GM18858 (cell line): ENCODE results near the gene ETFA.

Experiments used
- ATAC-seq: cut with Tn5 transposase; IDR thresholded peaks from one replicate; pipeline ENCODE4 v1.9.1; 2021; ENCODE audit not compliant: unreplicated experiment

ETFA gene

DNA sequence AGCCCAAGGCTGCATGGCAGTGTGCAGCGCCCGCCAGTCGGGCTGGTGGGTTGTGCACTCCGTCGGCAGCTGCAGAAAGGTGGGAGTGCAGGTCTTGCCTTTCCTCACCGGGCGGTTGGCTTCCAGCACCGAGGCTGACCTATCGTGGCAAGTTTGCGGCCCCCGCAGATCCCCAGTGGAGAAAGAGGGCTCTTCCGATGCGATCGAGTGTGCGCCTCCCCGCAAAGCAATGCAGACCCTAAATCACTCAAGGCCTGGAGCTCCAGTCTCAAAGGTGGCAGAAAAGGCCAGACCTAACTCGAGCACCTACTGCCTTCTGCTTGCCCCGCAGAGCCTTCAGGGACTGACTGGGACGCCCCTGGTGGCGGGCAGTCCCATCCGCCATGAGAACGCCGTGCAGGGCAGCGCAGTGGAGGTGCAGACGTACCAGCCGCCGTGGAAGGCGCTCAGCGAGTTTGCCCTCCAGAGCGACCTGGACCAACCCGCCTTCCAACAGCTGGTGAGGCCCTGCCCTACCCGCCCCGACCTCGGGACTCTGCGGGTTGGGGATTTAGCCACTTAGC lies 29.6 kb upstream of the ETFA start:
- ATAC-seq: no peak

DNA sequence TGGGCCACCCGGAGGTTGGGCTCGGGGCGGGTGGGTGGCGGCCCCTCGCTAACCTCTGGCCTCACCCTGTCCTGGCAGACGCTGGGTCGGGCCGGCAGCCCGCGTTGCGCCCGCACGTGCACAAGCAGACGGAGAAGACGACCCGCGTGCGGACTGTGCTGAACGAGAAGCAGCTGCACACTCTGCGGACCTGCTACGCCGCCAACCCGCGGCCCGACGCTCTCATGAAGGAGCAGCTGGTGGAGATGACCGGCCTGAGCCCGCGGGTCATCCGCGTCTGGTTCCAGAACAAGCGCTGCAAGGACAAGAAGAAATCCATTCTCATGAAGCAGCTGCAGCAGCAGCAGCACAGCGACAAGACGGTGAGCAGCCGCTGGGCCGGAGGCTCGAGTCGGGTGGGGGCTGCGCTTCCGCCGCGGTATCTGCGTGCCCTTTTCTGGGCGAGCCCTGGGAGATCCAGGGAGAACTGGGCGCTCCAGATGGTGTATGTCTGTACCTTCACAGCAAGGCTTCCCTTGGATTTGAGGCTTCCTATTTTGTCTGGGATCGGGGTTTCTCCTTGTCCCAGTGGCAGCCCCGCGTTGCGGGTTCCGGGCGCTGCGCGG lies 29.0 kb upstream of the ETFA start:
- ATAC-seq: no peak

DNA sequence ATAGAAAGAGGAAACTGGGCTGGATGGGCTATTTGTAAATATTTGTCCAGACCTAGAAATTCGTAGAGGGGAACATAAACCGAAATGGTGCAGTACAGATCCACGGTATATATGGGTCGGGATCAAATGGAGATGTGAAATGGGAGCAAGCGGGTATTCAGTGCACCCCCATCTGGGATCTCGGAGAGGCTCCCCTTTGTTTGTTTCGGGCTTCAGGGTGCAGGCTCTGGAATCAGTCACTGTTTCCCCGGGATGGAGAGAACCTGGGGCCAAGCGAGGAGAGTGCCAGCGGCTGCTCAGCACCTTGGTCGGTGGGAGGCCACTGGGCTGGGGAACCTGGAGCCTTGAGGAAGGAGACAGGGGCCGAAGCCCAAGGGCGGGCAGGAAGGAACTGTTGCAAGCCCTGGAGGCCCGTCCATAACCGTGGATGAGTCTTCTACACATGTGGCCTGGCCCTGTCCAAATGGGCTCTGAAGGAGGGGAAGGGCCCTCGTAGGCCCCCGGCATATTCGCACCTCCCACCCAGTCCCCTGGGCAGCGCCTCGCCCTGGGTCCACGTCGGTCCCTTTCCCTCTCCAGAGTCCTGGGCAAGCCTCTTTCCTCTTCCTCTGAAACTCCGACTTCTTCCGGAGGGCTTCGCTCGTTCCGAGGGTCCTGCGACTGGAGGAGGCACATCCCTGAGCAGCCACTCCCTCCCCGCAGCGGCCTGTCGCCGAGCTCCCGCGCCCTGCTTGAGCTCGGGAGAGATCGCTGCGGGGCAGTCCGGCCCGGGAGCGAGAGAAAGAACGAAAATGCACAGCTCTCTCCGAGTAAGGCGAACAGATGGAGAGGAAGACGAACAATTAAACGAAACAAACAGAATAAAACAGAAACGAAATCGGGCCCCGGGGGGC lies 28.3 kb upstream of the ETFA start:
- no peak for ATAC-seq

DNA sequence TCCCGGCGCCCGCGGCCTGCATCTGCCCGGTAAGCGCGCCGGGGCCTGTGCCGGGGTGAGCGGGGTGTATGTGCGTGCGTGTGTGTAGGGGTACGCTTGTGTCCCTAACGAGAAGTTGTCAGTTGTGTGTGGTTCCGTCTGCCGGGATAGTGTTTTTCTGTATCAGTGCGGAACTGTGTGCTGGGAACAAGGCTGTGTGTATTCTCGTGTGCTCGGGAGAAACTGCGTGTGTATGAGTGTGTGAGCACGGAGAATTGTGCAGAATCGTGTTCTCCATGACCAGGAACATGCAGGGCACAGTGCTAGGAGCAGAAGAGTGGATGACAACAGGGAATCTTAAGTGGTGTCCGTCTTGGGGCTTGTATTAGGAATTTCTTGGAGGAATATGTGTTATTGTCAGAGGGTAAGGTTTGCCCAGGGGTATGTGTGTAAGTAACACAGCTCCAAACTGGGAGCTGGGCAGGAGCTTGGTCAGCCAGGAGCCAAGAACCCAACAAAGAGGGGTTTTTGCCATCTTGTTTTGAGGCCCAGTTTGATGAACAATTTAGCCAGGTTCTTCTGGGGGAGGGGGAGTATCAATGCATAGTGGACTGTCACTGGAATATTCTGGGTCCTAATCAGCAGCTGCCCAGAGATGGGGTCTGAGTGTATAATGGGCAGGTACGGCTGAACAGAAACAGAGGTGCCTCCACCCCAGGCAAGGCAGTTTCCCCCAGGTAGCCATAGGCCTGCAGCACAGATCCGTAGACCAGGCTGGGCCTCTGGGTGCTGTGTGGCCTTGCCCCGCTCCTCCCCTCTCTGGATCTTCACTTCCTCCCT lies 27.4 kb upstream of the ETFA start:
- ATAC-seq: no peak

DNA sequence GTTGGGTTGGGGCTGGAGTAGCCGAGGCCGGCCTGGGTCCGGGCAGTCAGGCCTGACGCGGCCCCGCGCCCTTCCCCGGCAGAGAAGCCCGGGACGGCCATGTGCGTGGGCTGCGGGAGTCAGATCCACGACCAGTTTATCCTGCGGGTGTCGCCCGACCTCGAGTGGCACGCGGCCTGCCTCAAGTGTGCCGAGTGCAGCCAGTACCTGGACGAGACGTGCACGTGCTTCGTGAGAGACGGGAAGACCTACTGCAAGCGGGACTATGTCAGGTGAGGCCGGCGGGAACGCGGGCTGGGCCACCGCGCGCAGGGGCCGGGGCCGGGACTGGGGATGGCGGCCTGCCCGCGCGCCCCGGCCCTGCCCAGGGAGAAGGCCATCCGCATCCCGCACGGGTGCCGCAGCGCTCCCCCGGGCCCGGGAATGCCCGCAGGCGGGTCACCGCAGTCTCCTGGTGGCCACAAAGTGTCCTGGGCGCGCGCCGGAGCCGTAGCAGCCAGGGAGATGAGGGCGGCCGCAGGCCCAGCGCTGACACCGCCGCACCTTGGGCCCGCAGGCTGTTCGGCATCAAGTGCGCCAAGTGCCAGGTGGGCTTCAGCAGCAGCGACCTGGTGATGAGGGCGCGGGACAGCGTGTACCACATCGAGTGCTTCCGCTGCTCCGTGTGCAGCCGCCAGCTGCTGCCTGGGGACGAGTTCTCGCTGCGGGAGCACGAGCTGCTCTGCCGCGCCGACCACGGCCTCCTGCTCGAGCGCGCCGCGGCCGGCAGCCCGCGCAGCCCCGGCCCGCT lies 26.6 kb upstream of the ETFA start:
- no peak for ATAC-seq

DNA sequence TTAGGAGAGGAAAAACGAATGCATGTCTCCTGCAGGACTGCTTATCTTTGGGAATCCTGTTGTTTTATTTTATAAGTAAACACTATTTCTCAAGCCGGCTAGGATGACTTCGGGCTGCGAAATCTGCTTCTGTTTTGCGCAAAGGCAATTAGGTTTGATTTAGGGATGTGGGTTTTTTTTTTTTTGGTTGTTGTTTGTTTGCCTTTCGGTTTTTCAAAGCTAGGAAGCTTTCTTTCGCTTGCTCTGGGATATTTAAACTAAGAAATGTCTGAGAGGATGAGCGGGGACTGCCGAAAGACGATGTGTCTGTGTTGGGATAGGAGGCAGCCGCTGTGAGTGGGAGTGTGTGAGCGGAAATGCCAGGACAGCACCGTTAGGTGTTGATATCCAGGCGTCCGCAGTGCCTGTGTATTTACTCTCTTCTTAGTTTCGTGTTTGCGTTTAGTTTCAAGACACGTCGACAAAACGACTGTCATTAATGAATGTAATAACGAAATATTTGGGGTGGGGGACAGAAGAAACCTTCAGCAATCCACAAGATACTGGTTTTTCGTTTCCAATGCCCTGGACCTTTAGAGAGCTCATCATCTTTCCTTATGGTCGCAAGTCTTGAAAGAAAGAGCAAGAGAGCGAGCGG lies 25.9 kb upstream of the ETFA start:
- no peak for ATAC-seq

DNA sequence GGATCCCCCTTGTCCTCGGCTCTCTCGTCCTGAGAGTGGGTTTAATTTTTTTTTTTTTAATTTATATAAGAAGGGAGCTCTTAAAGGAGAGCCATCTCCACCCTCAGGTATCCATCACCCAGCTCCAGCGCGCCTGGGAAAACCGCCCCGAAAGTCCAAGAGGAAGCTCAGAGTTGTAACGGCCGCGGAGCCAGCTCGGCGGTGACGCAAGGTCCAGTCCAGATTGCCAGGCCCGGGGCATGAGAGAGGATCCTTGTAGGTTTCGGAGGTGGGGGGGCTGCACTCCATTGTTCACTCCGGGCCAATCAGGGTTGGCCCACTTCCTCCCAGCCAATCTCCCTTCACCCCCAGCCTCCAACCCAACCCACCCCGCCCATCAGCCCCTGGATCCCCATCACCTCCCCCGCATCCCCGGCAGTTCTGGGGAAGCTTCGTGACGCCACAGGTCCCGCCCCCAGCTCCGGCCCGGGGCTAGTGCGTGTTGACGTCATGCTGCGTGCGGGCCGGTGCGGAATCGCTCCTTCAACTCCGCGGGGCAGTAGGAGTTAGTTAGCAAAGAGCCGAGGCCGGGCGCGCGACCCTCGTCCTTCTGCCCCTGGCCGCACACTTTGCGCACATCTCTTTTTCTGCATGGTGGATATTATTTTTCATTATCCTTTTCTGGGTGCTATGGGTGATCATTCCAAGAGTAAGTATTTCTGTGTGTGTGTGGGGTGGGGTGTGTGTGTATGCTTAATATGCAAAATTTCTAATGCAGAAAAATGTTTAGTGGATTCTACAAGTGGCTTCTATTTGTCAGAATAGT lies 25.2 kb upstream of the ETFA start, which contains the start of gene ISL2:
TSS of gene ISL2 (plus strand) at position 520 of the 805 bp plus-strand sequence. CDS start at position 631, 111 bp downstream.
- no peak for ATAC-seq

DNA sequence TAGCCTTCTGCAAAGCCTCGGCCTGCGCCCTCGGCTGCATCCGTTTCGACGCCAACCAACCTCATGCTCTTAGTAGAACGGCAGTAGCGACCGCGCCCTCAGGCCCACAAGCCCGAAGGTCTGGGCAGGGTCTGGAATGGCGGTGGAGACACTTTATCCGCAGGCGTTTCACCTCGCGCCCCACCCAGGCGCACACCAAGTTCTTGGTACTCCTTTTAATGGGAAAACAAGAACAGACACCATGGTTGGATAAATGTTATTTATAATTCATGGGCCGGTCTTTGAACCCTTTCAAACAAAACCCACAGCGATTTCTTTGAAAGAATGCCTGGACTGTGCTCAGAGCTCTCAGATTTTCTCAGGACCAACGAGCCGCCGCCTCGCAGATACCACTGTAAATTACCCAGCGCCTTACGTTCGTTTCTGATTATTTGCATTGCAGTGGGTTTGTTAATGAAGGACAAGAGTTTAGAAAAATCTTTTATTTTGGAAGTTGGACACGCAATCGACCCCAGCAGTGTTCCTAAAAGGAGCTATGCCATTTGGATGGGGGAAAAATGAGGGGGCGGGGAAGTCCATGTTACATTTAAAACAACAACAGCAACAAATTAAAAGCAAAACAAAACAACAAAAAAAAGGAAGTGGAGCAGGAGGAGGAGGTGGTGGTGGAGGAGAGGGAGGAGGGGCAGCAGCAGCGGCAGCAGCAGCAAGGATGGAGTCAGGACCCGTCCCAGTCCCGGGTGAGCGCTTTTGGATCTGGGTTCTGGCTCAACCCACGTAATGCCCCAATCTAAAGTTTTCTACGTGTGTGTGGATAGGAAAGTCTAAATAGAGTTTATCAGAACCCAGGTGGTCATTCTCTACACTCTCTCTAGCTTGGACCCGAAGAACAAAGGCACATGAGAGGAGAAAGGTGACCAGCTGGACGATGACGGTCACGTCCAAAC lies 24.3 kb upstream of the ETFA start:
- no peak for ATAC-seq

DNA sequence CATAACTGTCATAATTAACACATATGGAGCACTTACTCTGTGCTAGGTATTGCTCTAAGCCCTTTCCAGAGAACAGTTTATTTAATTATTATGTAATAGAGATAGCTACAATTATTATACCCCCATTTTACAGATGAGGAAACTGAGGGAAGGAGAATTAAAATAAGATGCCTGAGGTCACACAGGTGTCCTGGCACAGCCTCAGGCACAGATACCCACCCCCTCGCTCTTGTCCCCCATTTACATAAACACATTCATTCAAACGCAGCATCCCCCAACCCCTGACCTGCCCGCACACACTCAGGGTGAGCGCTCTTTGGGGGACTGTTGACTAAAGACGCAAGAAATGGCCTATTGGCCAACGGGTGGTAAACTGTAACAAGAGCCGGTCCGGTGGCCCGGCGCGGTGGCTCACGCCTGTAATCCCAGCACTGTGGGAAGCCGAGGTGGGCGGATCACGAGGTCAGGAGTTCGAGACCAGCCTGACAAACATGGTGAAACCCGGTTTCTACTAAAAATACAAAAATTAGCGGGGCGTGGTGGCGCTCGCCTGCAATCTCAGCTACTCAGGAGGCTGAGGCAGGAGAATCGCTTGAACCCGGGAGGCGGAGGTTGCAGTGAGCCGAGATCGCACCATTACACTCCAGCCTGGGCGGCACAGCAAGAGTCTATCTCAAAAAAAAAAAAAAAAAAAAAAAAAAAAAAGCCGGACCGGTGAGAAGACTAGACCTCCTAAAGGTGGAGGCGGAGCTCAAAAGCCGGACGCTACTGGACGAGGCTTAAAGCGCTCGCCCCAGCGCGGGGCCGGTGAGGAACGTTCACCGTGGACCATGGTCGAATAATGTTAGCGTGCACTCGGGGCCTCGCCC lies 23.4 kb upstream of the ETFA start:
- ATAC-seq: no peak

DNA sequence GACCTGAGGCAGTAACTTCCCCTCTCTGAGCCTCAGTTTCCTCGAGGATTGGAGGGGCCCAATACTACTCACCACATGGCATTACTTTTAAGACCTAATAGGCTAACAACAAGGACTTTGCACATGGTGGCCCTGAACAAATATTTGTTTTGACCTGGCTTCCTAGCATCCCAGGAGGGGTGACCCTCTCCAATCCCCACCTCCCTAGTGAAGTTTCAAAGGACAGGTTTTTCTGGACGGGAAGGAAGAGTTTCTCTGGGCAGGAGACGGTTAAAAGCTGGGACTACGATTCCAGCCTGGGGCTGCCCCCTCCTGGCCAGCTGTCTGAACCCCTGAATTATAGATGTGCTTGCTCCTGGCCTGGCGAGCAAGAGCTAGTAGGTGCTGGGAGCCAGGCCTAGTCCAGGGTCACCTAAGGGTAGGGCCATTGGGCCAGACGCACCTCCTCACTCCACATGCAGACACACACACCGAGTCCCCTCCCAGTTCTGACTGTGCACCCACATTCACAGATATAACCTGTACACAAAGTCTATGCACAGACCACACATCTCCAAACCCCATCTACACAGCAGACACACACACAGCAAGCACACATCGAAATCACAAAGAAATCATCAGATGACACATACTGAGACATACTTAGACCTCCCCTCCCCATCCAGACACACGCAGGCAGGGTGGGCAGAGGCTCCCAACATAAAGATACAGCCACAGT lies 22.6 kb upstream of the ETFA start:
- no peak for ATAC-seq

DNA sequence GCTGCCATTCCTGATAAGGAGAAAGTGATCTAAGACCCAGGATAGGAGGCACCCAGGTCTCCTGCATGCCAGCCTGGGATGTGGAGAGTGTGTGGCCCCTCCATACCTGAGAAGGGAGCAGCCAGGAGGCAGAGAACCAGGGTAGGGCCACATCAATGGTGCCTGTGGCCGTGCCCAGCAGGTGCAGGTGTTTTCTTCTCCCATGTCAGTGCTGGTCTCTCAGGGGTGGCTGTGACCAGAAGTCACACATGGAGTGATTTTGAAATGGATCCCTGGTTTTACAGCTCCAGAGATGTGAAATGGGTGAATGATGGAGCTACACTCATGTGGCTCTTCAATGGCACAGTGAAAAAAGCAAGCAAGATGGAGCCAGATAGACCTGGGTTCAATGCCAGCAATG lies 22.0 kb upstream of the ETFA start:
- no peak for ATAC-seq

DNA sequence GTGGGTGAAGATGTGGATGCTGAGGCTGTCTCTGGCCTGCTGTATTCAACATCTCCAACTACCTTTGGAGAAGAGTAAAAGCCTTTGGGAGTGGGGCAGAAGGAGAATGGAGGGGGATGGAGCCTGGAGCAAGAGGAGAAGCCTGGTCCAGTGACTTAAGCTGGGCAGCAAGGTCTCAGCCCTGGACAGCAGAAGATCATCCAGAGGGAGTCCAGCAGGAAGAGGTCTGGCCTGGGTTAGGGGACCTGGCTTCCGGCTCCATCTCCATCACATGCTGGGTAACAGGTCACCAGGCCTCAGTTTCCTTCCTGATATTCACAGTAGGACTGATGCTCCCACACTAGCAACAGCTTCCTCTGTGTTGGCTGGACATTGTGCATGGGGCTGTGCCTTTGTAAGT lies 21.5 kb upstream of the ETFA start:
- ATAC-seq: no peak

DNA sequence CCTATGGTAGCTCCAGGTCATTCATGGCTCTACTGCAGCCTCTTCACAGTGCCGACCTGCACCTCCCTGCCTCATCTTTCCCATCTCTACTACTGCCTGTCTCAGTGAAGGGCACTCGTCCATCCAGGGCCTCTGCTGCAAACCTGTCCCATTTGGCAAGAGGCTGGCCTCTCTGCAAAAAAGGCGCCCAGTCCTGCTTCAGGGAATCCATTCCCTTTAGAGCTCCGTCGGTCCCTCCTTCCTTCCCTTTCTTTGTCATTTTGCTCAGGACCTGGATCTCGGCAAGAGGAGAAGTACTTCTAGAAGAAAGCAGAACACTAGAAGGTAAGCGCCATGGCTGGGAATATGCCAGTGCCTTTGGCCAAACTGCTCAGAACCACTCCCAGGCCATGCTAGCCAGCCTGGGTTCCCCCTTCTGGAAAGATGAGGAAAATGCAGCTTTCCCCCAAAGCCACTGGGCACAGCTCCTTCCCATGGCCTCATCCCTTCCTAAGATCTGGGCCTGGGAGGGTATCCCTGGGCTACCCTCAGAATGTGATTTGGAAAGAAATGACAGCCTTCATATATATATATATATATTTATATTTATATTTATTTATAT lies 18.9 kb upstream of the ETFA start:
- no peak for ATAC-seq

DNA sequence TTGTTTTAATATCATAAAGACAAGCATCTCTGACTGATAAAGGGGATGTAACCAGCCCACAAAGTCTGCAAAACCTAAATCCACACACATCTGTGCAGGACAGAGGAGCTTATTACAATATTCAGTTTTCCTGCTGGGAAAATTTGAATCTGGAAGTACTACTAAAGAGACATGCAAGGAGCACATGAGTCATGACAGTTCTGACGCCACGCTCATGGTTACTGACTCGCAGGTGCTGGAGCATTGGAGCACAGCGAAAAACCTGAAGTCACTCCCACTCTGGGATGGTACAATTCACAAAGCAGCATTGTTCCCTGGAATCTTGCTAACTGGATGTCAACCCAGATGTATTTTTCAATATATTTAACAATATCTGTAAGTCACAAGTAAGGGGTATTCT lies 17.7 kb upstream of the ETFA start:
- no peak for ATAC-seq

DNA sequence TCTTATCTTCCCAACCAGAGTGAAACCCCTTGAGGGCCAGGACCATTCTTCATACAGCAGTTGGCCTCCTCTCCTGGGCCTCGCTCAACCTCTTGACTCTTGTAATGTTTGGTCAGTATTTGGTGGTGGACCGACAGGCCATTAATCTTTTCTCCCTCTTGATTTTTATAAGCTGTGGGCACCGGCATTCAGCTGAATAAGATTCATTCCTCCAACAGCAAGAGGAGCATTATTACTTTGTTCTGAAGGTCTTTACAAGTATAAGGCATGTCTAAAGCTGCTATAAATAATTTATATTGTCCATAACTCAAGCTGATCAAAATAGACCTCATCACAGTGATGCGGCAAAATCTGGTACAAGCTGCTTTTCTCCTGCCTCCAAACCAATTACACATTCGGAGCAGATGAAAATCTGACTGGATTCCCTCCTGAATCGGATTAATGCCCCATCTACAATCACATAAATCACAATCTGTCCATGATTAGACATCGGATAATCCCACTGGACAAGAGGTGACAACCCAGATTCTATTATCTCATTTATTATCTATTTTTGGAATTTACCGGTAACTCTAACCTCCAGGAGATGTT lies 16.9 kb upstream of the ETFA start:
- ATAC-seq: no peak
